Activated T-helper 1 cell treated with Interleukin-2 at 50 U/mL for 16 hours (primary cell): ENCODE results near the gene FBXO40.
"Not testable (repeated sequence)": the region's sequence is repeated elsewhere in the genome, so short reads cannot be mapped to it uniquely, and the experiment has no call there.

ENCODE experiments used
- DNase-seq: peaks from one replicate; pipeline ENCODE4 v3.0.0-alpha.2; 2020; ENCODE audit warnings: low read depth

FBXO40 gene, protein sequence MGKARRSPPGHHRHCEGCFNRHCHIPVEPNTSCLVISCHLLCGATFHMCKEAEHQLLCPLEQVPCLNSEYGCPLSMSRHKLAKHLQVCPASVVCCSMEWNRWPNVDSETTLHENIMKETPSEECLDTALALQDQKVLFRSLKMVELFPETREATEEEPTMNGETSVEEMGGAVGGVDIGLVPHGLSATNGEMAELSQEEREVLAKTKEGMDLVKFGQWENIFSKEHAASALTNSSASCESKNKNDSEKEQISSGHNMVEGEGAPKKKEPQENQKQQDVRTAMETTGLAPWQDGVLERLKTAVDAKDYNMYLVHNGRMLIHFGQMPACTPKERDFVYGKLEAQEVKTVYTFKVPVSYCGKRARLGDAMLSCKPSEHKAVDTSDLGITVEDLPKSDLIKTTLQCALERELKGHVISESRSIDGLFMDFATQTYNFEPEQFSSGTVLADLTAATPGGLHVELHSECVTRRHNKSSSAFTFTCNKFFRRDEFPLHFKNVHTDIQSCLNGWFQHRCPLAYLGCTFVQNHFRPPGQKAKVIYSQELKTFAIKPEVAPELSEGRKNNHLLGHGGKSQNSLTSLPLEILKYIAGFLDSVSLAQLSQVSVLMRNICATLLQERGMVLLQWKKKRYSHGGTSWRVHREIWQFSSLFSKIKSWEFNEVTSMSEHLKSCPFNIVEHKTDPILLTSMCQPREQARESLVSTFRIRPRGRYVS

DNA sequence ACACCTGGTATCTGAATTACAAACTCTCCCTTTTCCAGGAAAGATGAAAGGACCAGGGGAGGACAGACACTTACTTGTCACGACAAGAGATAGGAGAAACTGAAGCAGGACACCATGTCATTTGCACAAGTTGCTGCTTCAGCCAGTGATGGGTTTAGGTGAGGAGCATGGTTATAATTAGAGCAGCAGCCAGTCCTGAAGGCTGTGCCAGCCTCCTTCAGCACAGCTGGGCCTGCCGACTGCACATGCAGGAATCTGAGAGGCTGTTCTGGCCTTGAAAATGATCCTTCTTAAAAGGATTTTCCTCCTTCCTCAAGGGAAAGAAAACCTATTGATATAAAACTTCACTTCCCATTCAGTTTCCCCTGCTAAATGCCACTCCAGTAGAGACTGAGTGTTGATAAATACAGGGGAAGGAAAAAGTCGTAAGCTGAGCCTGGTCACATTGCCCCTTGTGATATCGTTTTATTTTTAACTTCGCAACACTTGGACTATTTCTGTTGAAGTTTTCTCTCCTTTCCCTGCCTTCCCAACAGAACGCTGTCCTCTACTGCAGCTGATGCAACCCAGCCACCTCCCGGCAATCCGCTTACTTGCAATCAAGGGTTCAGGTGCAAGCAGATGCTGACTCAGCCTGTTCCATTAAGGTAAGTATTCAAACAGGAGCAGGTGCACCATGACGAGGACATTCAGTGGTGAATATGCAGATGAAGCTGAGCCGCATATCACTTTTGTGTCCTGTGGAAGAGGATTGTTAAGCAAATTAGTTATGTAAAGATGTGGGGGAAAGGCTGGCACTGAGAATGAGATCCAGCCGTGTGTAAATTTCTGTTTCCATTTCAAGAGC, at the start of gene FBXO40:
TSS of gene FBXO40 (plus strand) at position 524 of the 847 bp plus-strand sequence. CDS start 27,197 bp downstream, outside the sequence.
- DNase-seq, result no peak

DNA sequence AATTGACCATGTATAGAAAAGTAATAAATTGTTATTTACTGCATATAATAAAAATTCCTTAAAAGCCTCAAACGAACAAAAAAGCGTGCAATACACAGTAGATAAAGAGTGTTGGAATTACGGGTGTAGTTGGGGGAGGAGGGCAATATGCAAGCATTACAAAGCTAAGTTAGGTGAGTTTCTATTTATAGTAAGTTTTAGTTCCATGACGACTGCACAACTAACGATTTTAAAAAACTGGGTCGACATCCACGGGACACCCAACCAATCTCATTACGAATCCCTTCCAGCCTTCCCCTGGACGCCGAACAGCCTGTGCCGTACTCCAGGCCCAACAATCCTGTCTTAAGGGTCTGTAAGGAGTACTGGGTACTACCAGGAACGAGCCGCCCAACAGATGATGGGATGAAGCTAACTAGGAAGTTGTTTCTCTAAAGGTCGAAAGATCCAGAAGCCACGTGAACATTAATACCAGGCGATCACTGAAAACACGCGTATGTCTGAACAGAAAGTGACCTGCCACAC, 48.1 kb upstream of the FBXO40 start:
- no peak for DNase-seq

DNA sequence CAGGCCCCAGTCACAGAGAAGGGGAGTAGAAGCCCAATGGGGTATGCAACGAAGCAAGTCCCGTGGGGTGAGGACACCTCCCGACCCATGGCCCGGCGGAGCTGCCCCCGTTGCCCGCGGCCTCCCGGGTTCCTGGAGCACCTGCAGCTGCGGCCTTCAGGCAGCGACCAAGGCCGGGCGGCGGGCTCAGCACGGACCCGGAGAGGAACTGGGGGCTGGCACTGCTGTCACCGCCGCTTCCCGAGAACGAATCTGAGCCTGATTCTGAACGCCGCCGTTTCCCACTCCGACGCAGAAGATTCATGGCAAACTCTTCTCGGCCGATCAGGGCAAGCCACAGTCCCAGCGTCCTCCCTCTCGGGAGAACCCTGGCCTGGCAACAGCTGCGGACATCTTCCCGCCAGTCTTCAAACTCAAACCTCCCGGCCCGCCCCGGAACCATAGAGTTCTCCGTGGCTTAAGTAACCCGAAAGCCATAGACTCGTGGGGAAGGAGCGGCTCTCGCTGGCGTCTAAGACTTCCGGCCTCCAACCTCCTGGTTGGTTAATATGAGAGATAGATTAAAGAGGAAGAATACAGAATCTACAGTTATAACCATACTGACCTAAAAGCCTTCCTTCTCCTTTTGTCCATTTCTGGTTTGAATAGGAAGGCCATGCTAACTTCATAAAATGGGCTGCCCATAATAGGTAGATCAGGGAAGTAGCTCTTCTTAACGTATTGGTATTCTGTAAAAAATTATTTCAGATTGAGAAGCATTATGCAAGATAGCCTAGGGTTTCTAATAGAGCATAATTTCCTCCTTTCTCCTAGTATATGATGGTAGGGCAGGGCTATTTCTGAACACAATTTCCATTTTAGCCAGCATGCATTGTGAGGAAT, 47.4 kb upstream of the FBXO40 start, which contains the start of gene POLQ:
TSS of gene POLQ (minus strand) at position 415 of the 882 bp plus-strand sequence. CDS start at position 304, 111 bp downstream.
- DNase-seq, result peak; percentile 72

DNA sequence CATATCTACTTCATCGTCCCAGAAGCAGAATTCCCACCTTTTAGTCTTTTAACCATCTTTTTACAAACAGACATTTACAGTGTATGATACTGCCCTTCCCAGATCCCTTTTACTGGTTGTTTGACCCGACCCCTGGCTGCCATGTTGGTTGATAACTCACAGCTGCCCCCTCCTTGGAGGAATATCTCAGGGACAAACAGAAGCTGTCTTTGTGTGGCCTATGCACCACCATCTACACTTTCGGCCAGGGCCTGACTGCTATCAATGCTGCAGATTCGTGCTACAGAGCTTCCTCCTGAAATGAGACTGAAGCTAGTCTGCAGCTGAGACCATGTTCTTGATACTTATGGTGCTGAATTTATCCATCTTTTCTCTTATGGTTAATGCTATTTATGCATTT, 40.8 kb upstream of the FBXO40 start:
- DNase-seq, result no peak

DNA sequence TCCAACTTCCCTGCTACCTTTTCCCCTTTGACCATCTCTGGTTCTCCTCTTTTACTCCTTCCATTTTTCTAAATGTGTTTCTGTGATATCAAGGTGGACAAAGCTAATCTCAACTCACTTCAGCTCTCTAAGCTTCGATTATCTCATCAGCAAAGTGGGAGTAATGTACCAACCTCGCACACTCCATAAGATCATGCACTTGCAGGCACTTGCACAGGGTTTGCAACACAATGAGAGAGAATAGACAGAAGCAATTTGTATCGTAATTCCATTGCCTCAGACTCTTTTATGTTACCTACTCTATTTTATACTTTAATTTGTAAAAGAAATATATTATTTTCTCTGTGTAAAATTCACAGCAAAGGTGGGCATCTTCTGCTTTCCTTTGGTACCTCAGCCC, 40.4 kb upstream of the FBXO40 start:
- no peak for DNase-seq

DNA sequence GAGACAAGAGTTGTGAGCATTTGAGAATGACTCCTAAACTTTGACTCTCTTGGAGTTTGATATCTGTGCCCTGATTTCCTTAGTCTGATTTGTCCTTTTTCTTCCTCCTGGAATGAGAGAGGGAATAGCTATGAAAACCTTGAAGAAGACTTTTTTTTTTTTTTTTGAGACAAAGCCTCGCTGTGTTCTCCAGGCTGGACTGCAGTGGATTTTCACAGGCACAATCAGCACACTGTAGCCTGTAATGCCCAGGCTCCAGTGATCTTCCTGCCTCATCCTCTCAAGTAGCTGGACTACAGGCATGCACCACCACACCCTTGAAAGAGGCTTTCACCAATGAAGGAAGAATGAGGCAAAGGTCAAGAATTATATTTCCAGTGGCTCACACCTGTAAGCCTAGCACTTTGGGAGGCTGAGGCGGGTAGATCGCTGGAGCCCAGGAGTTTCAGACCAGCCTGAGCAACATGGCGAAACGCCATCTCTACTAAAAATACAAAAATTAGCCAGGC, 35.7 kb upstream of the FBXO40 start:
- DNase-seq, result no peak

DNA sequence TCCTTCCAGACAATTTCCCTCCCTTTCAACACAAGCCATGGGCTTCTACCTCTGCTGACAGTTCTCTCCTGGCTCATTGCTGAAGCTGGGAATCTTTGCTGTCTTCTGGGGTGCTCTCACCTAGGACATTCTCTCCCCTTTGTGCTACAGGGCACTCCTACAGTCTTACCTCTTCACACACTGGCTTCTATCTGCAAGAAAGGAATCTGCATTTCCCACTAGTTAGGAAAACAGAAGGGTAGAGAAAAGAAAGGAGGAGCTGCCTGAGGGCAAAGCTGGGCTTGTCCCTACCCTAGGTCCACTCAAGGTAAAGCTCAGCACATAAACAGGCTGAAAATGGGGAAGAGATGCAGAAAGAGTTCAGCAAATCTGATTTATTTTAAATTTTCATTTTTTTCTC, 31.0 kb upstream of the FBXO40 start:
- no peak for DNase-seq

DNA sequence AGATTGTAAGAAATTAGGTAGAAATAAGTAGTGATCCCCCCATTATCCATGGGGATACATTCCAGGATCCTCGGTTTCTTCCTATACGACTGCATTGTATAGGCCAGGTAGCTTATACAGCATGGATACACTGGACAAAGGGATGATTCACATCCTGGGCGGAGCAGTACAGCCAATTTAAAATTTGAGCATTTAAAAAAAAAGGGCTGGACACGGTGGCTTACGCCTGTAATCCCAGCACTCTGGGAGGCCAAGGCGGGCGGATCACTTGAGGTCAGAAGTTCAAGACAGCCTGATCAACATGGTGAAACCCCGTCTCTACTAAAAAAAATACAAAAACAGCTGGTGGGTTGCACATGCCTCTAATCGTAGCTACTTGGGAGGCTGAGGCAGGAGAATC, 26.4 kb upstream of the FBXO40 start:
- no peak for DNase-seq

DNA sequence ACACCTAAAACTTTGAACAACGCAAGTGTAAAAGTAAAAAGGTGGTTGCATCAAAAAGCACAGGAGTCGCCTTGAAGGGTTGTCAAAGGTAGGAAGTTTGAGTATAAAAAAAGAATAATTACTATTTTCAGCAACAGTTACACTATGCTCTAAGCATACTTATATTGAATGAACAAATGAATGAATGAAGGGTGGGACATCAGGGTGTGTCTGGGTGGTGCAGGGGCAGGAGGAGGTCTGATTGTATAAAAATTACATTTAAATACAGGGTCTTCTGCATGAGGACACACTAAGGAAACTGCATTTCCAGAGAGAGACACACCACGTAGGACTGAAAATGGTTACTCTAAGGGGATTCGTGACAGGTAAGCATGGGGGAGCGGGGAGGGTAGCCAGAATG, 25.5 kb upstream of the FBXO40 start, which contains the start of gene ARGFX:
TSS of gene ARGFX (plus strand) at position 301 of the 400 bp plus-strand sequence. CDS start 2,765 bp downstream, outside the sequence.
- DNase-seq, result no peak

DNA sequence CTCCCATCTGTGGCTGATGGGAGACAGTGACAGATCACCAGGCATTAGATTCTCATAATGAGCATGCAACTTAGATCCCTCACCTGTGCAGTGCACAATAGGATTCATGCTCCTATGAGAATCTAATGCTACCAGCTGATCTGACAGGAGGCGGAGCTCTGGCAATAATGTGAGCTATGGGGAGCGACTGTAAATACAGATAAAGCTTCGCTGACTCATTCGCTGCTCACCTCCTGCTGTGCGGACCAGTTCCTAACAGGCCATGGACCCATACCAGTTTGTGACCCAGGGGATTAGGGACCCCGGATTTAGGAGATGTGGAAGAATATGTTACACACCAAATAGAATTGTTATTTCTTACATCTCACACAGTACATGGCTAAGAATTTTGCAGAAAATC, 18.7 kb upstream of the FBXO40 start:
- DNase-seq, result no peak

DNA sequence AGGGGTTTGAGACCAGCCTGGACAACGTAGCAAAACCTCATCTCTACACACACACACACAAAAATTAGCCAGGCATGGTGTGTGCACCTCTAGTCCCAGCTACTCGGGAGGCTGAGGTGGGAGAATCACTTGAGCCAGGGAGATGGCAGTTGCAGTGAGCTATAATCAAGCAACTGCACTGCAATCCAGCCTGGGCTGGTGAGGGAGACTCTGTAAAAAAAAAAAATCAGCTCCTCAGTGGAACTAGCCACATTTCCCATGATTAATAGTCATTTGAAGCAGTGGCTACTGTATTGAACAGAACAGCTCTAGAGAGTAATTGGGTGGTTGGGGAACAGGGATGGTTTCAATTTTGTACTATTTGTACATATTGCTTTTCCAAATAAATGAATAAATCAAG, 11.5 kb upstream of the FBXO40 start:
- DNase-seq, result no peak

DNA sequence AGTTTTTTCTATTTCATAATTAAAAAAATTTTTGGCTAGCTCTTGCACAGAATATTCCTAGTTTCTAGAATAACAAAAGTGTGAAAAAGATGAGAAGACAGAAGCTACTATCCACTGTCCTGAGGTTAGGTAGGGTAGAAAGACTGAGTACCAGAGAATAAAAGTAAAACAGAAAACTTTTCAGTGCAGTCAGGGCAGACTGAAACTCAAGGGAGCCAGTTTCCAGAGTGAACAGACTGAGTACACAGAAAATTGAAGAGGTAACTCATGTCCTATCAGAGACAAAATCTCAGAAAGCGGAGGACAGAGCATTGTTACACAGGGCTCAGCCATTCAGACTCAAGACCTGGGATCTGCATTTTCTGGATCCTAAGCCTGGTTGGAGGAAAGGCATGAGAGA, 8.8 kb upstream of the FBXO40 start:
- DNase-seq, result no peak

DNA sequence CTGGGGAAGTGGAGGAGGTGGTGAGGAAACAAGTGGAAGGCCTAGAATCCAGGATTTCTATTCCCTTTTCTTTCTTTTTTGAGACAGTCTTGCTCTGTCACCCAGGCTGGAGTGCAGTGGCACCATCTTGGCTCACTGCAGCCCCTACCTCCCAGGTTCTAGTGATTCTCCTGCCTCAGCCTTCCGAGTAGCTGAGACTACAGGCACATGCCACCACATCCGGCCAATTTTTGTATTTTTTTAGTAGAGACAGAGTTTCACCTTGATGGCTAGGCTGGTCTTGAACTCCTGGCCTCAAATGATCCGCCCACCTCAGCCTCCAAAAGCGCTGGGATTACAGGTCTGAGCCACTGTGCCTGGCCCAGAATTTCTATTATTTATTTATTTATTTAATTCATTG, 627 bp downstream of the FBXO40 start:
- not testable (repeated sequence) for DNase-seq

DNA sequence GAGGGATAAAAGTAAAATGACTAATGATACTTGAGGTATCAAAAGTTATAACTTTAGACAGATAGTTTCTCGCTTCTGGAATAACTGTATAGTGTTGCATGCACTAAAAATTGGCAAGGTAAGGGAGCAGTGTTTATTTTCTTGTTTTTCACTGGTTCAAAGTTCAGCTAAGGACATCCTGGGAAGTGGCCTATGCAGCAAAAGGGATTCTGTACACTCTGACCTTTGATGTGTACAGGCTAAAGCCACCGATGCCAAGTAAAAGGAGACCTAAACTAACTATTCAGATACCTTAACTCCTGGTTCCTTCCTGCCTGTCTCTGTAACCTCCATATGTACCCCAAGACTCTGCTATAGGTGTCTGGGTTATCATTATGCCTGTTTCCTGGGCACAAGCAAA, 1.7 kb downstream of the FBXO40 start:
- DNase-seq, result no peak

DNA sequence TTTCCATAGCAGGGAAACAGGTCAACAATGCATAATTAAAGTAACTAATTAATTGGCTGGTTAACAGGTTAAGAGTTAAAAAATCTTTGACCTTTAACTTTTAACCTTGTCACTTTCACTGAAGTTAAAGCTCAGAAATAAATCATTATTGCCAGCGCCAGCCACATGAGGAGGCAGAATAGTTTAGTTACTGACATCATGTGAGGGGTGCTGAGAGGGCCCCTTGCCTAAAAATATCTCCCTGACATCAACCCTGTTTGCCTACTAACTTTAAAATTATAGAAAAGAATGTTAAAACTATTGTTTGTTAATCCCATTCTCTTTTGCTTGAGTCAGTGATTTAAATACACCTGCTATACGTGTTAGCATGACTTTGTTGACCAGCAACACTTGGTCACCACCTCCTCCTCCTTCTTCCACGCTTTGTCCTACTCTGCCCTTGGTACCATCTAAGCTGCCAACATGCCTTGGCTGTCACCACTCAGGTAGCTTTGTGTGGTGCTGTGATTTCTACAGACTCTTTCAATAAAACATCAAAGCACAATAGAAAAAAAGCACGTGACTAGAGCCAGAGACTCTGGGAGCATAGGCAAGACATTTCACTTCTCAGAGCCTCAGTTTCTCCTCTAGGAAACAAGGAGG, 2.7 kb downstream of the FBXO40 start:
- DNase-seq, result no peak

DNA sequence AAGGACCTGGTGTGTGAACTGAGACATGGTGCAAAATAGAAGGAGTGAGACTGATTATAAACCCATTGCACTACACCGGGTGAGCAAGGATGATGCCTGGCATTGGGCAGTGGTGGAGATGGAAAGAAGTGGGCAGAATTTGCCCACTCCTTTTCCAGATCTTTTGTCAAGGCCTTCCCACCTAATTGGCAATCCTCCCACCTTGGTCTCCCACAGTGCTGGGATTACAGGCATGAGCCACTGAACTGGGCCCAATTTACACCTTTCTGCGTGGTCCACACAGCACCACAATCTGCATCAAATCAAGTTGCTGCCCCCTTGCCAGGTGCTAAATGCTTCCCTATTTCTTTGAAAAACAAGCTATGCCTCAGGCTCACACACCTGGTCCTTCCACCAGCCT, 5.4 kb downstream of the FBXO40 start:
- DNase-seq, result no peak

DNA sequence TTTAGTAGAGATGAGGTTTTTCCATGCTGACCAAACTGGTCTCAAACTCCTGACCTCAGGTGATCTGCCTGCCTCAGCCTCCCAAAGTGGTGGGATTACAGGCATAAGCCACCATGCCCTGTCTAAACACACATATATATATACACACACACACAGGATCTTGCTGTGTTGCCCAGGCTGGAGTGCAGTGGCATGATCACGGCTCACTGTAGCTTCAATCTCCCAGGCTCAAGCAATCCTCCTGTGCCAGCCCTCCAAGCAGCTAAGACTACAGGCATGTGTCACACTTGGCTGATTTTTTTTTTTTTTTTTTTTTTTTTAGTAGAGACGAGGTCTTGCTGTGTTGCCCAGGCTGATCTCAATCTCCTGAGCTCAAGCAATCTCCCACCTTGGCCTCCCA, 6.7 kb downstream of the FBXO40 start:
- DNase-seq, result not testable (repeated sequence)

DNA sequence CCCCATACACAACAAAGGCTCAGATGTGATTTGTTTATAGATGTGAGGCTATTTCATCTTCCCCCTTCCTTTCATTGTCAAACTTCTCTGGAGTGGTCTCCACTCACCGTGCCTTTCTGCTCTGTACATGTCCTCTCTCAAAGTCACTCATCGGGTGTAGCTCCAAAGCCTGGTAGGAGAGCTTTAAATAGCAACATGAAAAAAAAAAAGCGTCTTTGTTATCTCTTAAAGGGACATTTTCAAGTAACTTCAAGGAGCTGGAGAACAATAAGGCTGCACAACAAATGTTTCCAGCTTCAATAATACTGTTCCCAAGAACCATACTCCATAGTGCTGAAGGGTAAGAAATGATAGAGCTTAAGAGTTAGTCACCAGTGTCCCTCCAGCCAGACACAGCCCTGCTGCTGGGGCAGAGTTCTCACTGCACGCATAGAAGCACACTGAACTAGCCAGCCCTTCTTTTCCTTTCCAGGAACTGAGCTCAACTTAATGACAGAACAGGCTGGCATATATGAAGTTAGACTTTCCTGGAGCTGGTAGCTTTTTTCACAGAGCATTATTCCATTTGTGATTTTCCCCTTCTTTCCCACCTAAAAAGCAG, 8.1 kb downstream of the FBXO40 start:
- DNase-seq, result no peak

DNA sequence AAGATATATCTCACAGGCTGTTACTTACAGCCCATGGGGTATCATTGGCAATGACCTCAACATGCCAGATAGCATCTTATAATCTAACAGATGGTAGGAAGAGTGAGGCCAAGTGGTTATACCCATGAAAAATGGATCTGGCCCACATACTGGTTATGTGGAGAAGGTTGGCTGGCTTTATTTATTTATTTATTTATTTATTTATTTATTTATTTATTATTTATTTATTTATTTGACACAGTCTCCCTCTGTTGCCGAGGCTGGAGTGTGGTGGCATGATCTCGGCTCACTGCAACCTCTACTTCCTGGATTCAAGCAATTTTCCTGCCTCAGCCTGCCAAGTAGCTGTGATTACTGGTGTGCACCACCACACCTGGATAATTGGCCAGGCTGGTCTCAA, 11.6 kb downstream of the FBXO40 start:
- DNase-seq, result no peak

DNA sequence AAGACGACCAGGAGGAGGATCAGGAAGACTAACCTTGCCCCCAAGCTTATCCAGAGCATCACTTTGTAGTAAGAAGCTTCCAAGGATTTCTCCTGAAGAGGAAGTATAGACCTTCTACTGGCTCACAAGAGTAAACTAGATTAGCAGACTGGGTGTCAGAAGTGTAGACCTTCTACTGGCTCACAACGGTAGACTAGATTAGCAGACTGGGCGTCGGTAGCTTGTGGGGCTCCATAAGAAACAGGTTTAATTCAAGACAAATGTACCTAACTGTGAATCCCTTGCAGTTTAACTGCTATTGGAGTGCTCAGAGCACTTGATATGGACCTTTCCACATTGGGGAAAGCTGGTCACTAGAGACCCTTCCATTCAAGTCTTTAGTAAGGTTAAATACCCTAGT, 12.9 kb downstream of the FBXO40 start:
- DNase-seq, result no peak
